GM19468 (cell line): ENCODE data around the gene ADCY9.

Source experiments
- ATAC-seq: cut with Tn5 transposase; IDR thresholded peaks from one replicate; pipeline ENCODE4 v1.9.1; 2021; ENCODE audit warnings: mild to moderate bottlenecking, moderate library complexity, moderate number of reproducible peaks; ENCODE audit not compliant: unreplicated experiment; ENCODE audit errors: extremely low read depth

ADCY9 gene

DNA sequence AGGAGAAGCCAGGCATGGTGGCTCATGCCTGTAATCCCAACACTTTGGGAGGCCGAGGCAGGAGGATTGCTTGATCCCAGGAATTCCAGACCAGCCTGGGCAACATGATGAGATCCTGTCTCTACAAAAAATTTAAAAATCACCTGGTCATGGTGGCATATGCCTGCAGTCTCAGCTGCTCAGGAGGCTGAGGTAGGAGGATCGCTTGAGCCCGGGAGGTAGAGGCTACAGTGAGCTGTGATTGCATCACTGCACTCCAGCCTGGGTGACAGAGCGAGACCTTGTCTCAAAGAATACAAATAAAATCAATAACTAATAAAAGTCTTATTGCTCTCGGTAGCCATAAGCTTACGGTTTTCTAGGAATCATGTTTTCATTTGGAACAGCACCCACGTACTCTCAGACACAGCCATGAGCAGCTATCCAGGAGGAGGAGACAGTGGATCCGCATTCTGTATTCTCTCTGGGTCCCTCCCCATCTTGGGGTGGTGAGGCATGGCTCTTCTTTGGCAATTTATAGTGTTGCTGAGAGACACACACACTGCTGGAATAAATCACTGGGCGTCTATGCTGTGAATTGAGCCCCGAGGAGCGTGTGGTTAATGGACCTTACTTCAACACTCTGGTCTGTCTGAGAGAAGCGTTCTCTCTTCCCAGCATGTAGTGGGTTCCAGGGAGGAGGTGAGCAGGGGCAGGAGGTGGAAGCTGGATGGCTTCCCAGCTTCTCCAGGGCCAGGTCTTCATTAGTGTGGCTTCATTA, 8.5 kb upstream of the ADCY9 start:
- ATAC-seq: no peak

DNA sequence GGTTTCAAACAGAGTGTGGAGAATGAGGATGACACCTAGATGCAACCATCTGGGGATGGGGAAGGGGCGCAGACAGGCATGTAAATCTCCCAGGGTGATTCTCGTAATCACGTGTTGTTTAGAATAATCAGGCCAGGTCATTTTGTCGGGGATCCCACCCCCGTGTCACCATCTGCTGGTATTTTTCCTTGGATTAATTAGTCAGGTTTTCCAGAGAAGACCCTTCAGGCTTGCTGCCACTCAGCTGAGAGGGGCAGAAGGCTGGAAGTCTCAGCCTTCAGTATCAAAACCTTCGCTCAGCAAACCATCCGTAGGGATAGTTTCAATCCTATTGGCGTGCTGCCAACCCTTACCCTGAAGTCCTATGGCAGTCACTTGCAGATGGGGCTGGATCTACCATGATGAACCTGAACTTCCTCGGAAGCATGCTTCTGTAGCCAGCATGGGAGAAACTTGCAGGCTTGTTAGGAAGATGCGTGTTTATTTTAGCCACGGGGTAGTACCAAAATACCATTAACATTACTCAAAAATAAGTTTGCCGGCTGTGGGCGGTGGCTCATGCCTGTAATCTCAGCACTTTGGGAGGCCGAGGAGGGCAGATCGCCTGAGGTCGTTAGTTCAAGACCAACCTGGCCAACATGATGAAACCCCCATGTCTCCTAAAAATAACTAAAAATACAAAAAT, 7.5 kb upstream of the ADCY9 start:
- no peak for ATAC-seq

DNA sequence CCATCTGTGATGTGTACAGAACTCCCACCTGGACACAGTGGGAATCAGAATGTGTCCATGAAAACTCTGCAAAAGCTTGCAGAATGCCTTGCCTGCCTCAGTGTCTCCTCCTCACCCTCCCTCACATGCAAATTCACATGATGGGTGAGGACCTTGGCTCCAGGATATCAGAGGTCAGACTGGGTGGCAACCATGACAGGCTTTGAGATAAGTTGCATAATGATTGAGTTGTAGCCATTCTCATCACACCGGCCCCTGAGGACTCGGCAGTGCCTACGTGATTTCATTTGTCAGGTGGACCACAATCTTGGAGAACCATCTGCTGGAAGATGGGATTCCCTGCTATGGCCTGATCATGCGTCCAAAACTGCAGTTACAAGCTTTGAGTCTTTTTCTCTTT, 3.9 kb upstream of the ADCY9 start:
- ATAC-seq: no peak

DNA sequence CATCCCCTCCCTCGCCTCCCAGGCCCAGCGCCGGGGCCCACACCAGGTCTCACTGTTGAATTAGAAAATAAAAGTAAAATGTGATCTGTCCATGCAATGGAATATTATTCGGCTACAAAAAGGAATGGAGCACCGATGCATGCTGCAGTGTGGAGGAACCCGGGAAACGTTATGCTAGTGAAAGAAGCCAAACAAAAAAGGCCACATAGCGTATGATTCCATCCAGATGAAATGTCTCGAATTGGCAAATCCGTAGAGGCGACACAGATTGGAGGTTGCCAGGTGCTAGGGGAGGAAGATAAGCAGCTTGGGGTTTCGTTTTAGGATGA, 972 bp upstream of the ADCY9 start:
- no peak for ATAC-seq

DNA sequence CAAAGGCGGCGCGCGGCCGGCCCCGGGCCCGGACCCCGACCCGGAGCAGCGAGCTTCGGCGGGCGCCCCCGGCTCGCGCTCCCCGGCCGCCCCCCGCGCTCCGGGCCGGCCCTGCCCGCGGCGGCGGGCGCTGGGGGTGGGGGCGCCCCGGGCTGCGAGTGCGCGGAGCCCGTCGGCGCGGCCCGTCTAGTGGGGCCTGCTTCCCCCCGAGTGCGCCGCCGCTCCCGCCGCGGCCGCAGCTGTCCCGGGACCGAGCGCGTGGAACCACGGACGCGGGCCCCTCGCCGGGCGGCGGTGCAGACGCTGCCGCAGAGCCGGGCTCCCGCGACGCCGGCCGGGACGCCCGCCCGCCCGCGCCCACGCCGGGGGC, 308 bp downstream of the ADCY9 start:
- no peak for ATAC-seq

DNA sequence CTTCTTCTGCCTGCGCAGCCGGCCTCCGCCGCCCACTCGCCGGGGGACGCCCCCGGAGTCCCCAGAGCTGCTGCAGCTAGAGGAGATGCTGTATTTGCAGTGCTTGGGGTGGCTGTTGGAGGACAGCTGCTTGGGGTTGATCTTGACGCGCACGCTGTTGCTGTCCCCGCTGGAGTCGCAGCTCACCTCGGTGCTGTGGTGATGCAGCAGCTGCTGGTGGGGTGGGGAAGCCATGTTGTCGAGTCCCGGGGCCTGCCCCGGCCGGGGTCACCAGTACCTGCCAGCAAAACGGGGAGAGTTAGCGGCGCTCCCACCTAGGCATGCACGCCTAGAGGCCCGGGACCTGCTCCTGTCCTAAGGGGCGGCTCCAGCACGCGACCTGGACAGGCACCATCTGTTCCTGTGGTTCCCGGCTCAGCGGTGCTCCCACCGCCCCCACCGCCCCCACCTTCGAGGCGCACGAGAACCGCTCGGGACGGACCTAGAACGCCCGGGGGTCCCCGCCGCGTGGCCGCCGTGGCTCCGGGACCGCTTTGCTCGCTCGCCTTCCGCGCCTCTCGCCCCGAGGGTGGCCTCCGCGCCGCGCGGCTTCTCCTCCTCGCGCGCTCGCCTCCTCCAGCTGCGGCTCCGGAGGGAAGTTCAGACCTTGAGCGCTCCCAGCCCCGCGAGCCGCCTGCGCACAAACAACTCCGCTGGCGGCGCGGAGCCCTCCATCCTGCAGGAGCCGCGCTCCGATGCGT, 863 bp downstream of the ADCY9 start:
- ATAC-seq: no peak

DNA sequence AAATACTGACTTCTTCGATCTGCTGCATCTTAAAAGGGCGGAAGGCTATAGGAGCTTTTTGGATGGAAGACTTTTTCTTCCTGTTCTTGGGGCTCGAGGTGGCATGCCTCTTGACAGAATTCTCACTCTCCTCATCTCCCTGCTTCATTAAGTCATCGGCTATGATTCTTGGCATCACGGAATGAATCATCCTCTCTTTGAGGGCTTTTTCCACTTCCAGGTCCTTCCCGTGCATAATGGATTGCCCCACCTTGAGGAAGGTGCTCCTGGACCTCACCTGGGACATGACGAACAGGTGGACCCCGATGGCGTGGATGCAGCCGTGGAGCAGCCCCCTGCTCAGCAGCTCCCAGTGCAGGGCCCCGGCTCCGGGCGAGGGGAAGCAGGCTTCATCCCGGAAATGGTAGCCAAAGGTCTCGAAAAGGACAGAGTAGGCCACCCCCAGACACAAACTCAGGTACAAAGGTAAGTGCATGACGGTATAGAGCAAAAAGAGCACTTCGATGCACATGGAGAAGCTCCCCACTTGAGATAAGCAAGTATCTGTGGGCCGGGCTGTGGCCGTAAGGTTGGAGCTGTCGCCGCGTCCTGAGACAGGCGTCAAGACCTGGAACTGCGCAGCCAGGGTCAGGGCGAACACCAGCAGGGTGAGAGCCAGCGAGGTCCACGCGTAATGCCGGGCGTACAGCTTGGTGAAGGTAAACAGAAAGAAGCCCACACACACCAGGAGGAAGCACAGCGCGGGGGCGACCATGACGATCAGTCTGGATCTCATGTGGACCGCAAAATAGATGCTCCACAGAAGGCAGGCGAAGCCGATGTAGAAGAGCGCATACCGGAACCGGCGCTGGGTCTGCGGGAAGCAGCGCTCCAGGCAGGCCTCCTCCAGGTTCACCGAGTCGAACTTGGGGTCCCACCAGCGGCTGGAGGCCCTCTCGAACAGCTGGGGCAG, 1.7 kb downstream of the ADCY9 start:
- no peak for ATAC-seq

DNA sequence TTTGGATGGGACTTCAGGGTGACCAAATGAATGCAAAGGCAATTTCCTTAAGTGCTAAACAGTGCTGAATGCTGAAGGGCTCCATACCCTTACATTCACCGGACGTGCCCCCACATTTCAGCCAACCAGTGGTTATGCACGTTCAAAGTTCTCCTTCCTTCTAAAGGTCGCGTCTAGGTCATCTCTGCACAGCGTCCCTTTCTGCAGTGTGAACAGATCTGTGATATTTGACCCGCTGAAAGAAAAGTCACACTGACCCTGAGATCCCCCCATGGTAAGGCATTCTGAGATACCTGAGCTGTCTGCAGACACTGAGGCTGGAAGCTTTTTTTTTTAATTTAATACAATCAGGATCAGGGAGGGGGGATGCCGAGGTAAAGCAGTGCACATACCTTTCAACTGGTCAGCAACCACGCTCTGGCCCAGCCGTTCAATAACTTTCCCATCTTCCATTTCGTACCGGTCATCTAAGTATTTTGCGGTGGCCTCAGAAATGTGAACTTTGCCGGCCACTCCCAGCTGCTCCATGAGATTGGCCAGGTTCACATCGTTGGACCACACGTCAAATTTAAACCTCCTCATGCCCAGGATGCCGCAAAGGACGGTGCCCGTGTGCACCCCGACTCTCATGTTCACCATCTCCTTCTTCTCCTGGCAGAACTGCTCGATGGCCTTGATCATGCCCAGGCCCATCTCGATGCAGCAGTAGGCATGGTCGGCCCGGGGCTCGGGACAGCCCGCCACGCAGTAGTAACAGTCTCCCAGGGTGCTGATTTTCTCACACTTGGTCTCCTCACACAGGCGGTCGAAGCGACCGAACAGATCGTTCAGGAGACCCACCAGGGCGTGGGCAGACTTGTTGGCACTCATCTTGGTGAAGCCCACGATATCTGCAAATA, 2.6 kb downstream of the ADCY9 start:
- ATAC-seq: no peak

DNA sequence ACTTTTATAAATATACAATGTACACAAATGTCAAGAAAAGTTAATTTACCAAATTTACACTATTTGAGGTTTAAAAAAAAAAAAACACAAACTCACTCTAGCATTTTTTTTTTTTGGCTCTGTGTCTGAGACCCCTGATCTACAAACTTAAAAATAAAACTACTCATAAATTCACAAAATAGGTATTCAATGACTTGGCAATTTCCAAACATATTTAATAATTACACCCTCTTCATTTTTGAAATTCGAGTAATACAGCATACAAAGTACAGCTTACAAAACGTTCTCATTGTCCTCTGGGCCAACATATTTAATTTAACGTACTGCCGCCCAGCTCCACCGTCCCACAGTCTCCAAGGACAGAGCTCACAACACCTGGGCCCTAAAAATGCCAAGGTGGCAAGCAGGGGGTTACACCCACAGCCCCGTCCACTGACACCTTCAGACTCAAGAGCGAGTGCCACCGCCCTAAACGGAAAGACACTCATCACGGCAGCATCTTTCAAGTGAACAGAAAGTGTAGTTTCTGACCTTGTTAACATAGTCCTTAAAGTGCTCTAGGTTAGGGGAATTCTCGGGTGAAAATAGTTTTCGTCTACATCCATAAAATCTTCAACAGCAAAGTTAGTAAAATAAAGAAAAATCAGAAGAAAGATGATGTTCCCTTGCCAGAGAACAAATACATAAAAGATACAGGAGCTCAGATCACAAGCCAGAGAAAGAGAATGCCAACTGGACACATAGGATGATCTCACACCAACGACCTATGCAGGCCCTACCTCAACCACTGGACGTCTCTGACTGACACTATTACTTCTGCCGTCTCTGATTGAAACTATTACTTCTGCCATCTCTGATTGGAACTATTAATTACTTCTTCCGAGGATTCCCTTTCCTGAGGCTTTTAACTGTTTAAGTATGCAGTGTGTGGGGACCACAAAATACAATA, 4.2 kb downstream of the ADCY9 start:
- ATAC-seq: no peak

DNA sequence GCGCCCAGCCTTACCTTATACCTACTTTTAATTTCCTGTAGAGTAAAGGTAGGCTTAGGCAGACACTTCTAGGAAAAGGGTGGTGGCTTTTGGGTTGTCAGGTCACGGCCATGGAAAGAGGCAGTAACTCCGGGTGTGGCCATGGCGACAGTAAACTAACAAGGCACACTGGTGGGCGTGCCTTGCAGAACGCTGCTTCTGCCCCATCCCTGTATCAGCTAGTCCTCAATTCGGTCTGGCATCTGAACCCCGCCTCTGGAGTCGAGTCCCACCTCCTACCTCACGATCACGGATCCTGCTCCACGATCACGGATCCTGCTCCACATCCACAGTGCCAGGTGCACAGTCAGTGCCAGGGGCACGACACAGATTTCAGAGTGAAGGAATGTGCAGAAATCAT, 5.6 kb downstream of the ADCY9 start:
- no peak for ATAC-seq

DNA sequence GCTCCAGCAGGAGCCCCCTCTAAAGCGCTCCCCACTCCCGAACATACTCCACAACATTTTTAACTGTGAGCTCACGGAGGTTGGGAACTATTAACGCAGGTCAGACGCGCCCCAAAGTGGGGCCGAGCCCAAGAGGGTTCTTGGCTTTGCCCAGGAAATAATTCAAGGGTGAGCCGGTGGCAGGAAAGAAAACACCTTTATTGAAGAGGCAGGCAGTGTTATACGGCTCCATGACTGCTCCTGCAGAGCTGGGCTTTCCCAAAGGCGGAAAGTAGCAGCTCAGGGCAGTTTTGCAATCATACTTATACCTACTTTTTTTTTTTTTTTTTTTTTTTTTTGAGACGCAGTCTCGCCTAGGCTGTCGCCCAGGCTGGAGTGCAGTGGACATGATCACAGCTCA, 6.2 kb downstream of the ADCY9 start:
- no peak for ATAC-seq

DNA sequence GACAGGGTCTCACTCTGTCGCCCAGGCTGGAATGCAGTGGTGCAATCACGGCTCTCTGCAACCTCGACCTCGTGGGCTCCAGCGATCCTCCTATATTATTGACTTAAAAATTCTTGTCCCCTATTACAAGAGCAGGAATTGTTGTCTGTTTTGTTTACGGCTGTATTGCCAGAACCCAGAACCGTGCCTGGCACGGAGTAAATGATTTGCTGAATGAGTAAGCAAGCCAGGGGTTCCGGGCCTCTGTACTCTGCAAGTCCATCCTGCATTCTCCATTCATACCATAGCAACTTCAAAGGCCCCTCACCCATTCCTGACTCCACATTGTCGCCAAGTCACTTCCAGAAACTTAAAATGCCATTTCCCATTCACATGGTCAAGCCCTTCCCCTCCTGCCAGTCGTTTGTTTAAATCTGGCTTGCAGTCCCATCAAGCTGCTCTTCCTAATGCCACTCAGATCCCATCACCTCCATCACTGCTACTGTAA, 6.9 kb downstream of the ADCY9 start:
- no peak for ATAC-seq

DNA sequence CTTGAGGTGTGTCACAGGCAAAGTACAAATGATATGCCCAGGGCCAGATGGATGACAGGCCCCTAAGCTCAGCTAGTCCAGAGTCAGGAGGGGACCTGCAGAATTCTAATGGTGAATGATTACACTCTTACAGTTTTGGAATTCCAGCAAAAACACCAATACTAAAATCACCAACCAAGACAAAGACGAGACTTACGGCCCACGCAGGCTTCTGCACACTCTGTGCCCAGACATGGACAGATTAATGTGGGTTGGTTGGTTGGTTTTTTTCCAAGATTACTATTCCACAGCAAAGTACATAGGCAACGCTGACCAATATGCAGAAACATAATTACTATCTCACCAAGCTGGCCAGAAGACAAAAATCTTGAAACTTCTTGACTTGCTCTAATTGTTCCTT, 9.7 kb downstream of the ADCY9 start:
- no peak for ATAC-seq

DNA sequence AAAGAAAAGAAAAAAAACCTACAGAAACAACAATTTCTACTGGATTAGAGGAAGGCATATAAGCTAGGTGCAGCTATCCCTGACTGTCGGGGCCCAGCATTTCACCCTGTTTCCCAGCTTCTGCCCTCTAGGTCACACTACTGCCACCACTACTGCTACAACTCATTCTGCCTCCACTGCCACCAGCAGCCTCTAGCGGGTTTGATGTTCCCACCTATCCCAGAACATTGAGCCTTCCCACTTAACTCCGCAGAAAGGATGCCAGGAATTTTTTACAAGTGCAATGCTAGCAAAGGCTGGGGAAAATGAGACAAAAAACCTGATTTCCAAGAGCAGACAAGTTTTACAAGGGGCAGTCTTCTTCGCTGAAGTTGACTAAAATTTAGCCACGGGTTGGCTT, 10.4 kb downstream of the ADCY9 start:
- no peak for ATAC-seq

DNA sequence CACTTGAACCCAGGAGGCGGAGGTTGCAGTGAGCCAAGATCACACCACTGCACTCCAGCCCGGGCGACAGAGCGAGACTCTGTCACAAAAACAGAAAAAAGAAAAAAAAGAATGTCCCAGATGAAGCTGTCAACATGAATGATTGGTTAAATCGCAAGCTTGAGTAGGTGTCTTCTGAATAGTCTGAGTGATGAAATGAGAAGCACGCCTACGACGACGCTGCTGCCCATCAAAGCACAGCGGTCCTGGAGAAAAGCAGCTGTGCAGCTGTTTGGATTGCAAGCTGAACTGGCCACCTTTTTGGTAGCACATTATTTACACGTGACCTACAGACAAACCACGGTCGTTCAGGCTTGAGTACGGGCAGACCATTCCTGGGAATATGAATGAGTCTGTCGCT, 12.5 kb downstream of the ADCY9 start:
- no peak for ATAC-seq

DNA sequence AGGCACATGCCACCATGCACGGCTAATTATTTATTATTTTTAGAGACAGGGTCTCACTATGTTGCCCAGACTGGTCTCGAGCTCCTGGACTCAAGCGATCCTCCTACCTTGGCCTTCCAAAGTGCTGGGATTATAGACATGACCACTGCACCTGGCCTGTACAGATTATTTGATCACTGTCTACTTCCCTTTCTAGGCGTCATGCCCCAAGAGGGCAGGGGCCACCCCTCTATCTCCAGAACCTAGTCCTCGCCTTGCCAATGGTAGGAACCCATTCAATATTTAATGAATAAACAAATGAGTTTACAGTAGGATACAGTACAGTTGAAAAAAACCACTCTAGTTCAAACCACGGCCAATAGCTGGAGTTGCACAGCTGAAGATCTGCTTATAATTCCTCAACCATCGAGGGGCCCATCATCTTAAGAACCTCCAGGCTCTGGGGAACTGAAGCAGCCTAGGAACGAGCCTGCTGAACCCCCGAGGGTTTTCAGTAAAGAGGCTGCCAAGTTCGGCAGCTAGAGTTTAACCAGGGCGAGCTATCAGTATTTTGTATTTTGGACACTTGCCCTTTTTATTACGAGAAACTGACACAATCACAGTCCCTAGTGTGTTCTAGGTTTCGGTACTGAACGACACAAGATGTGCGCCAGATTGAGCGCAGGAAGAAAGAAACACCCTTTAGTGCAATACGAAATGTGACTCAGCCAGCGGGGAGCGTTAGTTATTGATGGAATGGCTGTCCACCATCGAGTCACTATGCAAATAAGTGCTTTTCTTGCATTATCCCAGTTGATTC, 14.6 kb downstream of the ADCY9 start:
- ATAC-seq: no peak

DNA sequence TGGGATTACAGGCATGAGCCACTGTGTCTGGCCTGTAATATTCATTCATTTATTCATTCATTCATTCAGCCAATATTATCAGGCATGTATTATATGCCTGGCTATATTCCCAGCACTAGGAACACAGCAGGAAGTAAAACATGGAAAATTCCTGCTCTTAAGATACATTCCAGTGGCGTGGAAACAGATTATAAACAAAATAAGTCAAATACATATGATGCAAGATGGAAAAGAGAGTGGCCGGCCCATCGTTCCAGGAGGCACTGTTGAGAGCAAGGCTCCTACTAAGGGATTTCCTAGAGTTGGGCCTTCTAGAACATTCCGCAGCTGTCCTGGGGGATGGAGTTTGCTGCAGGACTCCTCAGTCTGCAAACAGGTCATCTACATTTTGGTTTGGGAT, 17.7 kb downstream of the ADCY9 start:
- ATAC-seq: no peak
